ENCODE measurements around the gene ABLIM3. TPM values are rescaled to one million over a fixed set of nuclear protein-coding genes. Genes with fewer than 3 reads are reported as not detected.

ABLIM3 gene
- total RNA-seq, 1 experiment from 2014 or later: 14.3 TPM

GRCh38 chr5:149123211-149123610 is 18.1 kb upstream of the ABLIM3 start:
- no peak for ATAC-seq

More at GRCh38 chr5:149123211-149123610, 18.1 kb upstream of the ABLIM3 start:
- TF ChIP-seq RAD21 (IDR thresholded peaks at IDR 0.05; ENCODE audit: low read depth) (no peak), EZH2 (IDR thresholded peaks at IDR 0.05) (no peak), YY1 (IDR thresholded peaks at IDR 0.05; ENCODE audit: extremely low read depth, insufficient replicate concordance, low read depth, low read length) (no peak), ZNF274 (IDR thresholded peaks at IDR 0.05; ENCODE audit: low read depth, low read length) (no peak), ZFX (IDR thresholded peaks at IDR 0.05) (no peak), ELF1 (IDR thresholded peaks at IDR 0.05; ENCODE audit: borderline replicate concordance, low read depth) (no peak), FOSL1 (IDR thresholded peaks at IDR 0.05; ENCODE audit: low read depth) (no peak), SRF (IDR thresholded peaks at IDR 0.05; ENCODE audit: low read depth) (no peak), POLR2A (IDR thresholded peaks at IDR 0.05; ENCODE audit: borderline replicate concordance, extremely low read depth, insufficient read depth, insufficient read length) (no peak), CBX3 (IDR thresholded peaks at IDR 0.05; ENCODE audit: low read depth) (no peak), SP1 (IDR thresholded peaks at IDR 0.05; ENCODE audit: low read depth) (no peak), EZH2phosphoT487 (IDR thresholded peaks at IDR 0.05; ENCODE audit: borderline replicate concordance) (no peak)
- TF ChIP-seq, protein P1, sequence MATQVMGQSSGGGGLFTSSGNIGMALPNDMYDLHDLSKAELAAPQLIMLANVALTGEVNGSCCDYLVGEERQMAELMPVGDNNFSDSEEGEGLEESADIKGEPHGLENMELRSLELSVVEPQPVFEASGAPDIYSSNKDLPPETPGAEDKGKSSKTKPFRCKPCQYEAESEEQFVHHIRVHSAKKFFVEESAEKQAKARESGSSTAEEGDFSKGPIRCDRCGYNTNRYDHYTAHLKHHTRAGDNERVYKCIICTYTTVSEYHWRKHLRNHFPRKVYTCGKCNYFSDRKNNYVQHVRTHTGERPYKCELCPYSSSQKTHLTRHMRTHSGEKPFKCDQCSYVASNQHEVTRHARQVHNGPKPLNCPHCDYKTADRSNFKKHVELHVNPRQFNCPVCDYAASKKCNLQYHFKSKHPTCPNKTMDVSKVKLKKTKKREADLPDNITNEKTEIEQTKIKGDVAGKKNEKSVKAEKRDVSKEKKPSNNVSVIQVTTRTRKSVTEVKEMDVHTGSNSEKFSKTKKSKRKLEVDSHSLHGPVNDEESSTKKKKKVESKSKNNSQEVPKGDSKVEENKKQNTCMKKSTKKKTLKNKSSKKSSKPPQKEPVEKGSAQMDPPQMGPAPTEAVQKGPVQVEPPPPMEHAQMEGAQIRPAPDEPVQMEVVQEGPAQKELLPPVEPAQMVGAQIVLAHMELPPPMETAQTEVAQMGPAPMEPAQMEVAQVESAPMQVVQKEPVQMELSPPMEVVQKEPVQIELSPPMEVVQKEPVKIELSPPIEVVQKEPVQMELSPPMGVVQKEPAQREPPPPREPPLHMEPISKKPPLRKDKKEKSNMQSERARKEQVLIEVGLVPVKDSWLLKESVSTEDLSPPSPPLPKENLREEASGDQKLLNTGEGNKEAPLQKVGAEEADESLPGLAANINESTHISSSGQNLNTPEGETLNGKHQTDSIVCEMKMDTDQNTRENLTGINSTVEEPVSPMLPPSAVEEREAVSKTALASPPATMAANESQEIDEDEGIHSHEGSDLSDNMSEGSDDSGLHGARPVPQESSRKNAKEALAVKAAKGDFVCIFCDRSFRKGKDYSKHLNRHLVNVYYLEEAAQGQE (IDR thresholded peaks at IDR 0.05; ENCODE audit: low read depth): no peak
- POLR2A ChIA-PET: no interaction called here
- Histone ChIP-seq H2AFZ (ENCODE audit: low read depth, low read length, poor library complexity, severe bottlenecking) (no peak overlapping the region), H3K9me2 (ENCODE audit: insufficient read depth) (no peaks in the 10 kb centered on the region), H3K9me3 (ENCODE audit: control insufficient read depth in 1 of 2, insufficient read depth in 1 of 2, low read depth in 1 of 2, low read length in 2 of 2) (no peaks in the 10 kb centered on the region), H3K27me3 (ENCODE audit: insufficient read depth, low read length) (no peaks in the 10 kb centered on the region), H3K9ac (ENCODE audit: low read length) (no peak overlapping the region), H3K4me1 (ENCODE audit: control insufficient read depth in 1 of 2, insufficient read depth in 2 of 2, low read length in 2 of 2) (peaks cover 5 to 26% of the 10 kb centered on the region in 2 experiments; a peak in 3 of 4 replicates), H3K4me2 (ENCODE audit: low read length) (no peak overlapping the region), H3K79me2 (ENCODE audit: insufficient read depth, low read length) (no peaks in the 10 kb centered on the region), H3K4me3 (replicated peaks in 1 of 2; ENCODE audit: low read depth in 1 of 2, low read length in 2 of 2) (no peak overlapping the region), H4K20me1 (ENCODE audit: insufficient read depth) (no peaks in the 10 kb centered on the region), H3K27ac (ENCODE audit: low read depth, low read length) (no peak overlapping the region), H3K36me3 (ENCODE audit: control insufficient read depth in 1 of 2, insufficient read depth in 2 of 2, low read length in 2 of 2) (no peaks in the 10 kb centered on the region)
- intact Hi-C loops (cut with micrococcal nuclease): no loop called here
- no peak for DNase-seq (ENCODE audit: low read depth, low spot score)
- RAD21 ChIA-PET (ENCODE audit: low non-redundant PET in 1 of 2, low total read pairs in 2 of 2, uncharacterized antibody in 2 of 2, unreplicated experiment in 2 of 2): no interaction called here
- no TSS peak for BruUV-seq (replicated peaks)
- CTCF ChIA-PET: interaction anchor here (0.7 kb wide), 1 partner anchor 9 kb away, joined by 4 read pairs; no protein-coding TSS in a partner anchor

All from HCT116 (cell line).